Left hindlimb (tissue), 1 donor: Measurements from ENCODE around the gene GALNT9.

Experiments
- DNase-seq: peaks from one replicate; pipeline ENCODE4 v3.0.0-alpha.2; 2018

GALNT9 gene

DNA sequence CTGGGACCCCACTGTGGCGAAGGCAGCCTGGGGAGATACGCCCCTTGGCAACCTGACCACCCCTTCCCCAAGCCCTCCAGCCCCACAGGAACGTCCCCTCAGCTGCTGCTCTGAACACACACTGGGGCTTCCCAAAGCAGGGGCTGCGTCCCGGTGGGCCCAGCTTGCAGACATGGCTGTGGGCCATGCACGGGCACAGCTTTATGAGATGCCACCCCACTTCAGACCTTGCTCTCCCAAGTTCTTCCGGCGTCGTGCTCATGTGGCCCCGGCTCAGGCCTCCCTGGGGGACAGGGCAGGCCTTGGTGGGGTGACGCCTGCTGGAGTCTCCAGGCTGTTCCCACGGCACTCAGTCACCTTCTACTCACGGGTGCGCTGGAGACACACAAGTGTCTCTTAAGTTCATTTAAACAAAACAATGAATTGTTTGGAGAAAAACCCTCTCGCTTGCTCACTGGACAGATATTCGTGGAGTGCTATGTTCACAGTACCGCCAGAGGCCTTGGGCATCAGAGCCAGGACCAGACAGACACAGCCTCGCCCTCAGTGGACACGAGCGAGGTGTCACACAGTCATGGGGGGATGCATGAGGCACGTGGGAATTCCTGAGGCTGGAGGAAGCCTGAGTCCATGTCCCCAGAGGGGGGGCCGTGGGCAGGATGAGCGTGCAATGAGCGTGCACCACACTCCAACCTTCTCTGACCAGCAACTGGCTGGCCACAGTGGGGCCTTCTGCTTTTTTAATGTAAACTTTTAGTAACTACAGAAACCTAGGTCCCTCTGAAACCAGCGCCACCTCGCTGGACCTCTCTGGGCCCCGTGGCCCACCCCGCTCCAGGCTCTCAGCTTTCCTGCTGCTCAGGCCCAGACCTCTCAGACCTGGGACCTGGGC is 4.3 kb downstream of the GALNT9 start:
- DNase-seq: no peak

DNA sequence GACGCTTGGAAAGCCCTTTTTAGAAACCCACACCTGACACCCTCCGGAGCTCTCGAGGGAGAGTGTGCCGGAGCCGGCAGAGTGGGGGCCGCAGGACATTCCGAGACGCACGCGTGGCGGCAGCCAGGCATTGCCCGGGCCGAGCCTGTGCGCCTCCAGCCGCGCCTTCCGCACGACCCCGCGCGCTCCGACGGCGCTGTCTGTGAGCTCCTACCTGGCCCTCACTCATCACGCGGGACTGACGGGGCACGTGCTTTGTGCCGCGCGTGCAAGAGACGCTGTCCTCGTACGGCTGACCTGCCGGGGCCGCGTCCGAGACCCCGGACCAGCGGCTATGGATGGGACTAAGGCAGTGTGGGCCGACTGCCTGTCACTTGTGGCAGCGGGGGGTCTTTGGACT is 5.2 kb downstream of the GALNT9 start:
- DNase-seq: no peak

DNA sequence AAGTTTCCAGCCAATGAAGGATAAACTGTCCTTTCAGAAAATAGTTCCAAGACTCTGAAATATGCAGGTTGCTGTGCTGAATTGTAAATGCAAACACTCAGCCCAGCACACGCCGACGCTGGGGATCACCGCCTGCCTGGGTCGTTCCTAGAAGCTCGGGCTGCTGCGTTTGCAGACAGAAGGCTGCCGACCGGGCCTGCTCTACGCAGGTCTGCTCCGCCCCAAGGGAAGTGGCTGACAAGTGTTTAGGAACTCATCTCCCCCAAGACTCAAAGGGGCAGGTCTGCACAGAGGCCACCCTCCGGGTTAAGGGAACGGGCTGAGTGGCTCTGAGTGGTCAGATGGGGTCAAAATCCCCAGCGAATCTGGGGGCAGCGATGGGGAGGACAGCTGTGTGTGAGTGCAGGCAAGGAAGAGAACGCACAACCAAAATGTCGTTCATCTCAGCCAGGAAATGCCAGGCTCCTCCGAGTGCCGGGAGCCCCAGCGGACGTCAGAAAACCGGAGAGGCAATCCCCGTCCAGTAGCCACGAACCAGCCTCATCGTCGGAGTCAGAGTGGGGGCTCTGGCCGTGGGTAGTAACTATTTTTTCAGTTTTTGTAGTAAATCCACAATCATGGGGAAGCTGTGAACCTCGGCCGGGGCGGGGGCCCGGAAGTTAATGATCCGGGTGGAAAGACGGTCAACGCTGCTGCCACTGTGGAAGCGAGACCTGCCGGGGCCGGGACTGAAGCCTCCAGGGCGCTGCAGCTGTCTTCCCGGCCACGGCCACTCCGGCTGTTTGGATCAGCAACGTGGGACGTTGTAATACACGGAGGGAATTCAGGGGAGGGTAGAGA is 6.0 kb downstream of the GALNT9 start:
- DNase-seq: no peak

DNA sequence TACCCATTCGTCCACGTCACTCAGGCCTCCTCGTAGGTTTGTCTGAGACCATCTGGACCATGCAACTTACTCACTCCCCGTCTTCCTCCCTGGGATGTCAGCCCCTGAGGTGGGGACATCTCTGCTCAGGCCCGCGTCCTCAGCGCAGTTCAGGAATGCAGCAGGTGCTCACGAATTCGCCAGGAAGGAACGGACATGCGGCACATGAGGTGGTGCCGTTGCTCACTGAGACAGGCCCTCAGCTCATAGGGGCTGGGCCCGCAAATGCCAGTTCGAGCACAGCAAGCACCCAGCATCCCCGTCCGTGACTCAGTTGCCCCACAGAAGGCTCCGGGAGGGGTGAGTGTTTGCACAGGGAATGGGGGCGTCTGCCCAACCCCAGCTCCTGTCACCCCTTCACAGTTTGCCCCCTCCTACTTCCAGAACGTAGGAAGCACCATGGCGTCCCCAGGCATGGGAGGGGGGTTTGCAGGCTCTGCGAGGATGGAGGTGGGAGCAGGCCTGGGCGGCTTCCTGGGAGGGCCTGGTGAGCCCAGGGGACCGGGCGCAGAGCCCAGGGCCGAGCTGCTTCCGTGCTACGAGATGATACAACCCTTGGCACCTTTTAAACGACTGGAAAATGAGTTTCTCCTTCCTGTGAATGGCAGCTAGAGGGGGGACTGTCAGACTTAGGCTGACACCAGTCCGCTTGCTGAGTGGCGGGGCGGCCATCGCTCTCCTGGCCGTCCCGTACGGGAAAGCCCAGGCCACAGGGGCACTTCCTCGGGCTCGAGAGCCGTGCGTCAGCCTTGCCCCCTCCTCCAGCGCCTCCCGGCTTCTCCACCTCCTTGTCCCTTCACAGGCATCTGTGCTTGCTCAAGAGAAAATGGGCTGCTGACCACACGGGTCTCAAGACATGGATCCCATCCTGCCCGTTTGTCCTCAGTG is 6.9 kb downstream of the GALNT9 start:
- DNase-seq: no peak

DNA sequence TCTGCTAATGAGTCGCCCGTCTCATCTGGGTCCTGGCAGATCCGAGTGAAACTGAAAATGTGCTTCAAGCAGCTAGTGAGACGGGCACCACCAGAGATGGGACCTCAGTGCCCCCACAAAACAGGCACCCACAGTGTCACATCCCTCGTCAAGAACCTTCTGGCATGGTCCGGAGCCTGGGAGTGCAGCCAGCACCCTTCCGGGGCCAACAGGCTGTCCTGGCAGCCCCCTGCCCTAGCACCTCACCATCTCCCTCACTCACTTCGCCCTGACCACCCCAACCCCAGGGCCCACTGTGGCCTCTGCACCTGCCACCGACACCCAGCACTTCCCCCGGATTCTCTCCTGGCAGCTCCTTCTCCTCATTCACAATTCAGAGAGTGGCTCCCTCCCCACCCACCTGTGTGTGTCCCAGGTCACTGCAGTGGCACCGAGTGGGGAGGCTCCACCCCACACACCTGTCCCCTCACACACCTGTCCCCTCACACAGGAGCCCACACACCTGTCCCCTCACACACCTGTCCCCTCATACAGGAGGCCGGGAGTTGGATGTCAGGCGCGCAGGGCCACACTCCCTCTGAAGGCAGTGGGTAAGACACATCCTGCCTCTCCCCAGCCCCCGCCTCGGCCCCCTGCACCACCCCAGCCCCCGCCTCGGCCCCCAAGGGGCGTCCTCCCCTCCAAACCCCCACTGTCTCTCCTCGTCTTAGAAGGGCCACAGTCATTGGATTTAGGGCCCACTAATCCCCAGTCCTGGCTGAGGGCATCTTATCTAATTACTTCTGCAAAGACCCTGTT is 7.9 kb downstream of the GALNT9 start:
- no peak for DNase-seq

DNA sequence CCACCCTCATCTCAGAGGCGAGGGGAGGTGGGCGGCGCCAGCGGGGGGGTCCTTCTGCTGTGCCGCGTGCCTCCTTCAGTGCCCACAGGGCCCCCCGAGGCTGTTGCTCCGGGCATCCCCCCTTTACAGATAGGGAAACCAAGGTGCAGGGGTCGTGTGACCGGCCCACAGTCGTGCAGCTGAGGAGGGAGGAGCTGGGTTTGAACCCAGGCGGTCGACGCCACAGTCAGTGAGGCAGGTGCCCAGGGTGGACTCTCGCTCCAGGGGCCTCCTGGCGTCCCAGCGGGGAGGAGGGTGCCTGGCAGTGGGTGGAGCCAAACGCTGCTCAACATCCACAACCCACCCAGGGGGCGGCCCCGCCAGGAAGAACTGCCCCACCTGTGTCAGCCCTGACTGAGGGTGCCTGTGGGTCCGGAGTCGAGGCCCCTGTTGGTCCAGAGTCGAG is 8.6 kb downstream of the GALNT9 start:
- no peak for DNase-seq

DNA sequence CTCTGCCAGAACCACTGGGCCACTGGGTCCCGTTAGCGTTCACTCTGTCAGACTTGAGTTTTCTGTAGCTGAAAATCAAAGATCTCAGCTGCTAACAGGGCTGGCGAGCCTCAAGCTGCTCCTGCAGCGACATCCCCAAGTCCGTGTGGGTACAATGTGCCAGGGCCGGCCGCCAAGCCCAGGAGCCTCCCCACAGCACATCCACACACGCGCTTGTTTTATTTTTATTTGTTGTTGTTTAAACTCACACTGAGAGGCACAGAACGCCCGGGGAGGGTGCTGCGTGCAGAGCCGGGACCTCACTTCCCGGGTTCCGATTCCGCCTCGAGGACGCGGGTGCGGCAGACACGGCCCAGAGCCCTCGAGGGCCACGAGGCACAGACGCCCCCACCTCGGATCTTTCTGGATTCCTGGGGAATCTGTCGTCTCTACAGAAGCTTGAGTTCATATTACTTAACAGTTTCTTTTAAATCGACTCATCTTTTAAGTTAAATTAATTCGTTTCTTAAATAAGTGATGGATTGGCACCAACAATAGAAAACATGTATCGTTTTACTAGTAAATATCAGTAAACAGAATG is 9.3 kb downstream of the GALNT9 start:
- no peak for DNase-seq

DNA sequence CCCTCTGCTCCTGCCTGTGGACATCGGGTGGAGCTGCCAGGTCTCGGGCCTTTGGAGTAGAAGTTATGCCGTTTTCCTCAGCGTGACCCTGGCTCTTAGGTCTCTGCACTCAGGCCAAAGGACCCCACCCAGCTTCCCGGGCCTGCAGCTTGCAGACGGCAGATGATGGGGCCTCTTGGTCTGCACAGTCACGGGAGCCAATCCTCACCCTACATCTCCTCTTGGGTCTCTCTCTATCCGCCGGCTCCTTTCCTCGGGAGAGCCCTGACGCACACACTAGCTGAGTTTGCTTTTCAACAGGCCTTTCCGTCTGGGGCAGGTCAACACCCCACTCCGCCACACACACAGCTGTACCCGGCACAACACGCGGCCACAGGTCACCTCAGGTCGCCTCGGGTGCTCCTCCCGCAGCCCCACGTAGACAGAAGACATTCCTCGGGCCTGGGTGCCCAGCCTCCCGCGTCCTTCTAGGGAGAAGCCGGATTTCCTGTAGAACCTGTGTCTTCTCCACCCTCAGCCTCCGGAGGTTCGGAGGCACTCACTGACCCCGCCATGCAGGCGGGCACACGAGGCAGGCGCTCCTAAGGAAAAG is 9.9 kb downstream of the GALNT9 start:
- no peak for DNase-seq

DNA sequence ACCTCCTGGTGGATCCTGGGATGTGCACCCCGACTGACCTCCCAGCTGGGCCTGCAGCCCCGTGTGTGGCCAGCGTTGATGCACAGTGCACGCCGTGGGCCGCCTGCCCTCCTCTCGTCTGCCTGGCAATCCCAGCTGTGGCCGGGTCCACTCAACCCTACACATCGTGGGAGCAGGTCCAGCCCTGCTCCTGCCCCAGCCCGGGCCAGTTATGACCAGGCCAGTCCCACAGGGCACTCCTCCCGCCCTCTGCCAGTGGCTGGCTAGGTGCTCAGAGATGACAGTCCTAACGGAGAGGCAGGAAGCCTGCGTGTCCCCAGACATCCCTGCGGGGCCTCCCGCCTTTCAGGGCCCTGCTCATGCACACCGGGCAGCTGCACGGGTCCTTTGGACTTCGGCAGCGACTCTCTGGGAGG is 10.8 kb downstream of the GALNT9 start:
- no peak for DNase-seq

DNA sequence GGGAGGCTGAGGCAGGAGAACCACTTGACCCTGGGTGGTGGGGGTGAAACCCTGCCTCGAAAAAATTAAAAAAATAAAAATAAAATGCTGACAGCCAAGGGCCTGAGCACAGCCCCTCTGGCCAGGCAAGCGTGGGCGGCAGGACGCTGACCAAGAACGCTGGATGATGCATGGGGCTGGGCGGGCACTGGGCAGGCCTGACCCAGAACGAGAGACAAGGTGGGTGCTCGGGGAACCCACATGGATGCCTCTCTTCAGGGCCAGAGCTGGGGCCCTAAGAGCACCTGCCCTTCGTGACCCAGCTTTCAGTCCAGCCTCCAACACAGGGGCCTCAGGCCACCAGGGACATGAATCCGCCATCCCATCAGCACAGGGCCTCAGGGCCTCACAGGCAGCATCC is 11.3 kb downstream of the GALNT9 start:
- no peak for DNase-seq

DNA sequence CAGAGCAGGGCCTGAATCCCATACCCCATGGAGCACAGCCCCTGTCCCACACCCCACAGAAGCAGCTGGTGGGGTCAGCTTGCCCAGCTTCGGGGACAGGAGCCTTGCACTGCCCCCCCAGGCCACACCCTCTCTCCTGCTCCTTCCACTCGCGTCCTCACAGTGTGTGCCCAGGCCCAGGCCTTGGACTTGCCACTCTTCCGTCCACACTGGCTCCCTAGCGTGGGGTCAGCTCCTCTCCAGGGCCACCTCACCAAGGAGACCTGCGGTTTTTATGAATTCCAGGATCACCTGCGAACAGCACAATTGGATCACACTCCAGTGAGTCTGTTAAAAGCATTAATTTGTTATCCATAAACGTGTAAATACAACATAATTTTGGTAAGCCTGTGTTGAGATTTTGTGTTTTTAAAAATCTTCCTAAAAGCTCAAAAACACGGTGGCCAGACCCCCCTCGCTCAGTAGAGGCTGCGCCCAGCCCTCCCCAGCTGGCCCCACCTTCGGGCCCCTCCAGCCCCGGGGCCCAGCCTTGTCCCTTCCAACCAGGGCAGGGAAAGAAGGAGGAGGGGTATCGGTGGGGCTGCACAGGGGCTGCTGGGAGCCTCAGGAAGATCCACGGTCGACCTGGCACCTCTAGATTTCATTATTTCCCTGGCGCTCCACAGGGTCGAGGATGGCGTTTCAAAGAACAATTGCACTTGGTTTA is 12.0 kb downstream of the GALNT9 start:
- DNase-seq: no peak

DNA sequence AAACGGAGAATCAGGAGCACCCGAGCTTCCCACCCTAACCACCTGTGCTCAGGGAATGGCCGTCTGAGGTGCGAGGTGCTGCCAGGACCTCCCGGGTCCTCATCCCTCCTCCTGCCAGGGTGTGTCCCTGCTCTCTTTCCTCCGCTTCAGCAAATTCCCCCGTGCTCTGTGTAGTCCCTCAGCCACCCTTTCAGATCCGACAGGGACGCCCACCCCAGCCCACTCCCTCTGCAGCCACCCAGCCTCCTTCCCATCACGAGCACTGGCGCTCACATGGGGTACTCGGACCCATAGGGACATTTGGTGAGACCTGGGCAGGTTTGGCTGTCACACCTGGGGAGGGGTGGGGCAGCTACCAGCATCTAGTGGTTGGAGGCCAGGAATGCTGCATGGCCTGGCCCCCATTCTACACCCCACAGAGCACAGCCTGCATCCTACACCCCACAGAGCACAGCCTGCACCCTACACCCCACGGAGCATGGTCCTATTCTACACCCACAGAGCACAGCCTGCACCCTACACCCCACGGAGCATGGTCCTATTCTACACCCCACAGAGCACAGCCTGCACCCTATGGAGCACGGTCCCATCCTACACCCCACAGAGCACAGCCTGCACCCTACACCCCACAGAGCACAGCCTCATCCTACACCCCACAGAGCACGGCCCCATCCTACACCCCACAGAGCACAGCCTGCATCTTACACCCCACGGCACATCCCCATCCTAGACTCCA is 12.7 kb downstream of the GALNT9 start:
- no peak for DNase-seq

DNA sequence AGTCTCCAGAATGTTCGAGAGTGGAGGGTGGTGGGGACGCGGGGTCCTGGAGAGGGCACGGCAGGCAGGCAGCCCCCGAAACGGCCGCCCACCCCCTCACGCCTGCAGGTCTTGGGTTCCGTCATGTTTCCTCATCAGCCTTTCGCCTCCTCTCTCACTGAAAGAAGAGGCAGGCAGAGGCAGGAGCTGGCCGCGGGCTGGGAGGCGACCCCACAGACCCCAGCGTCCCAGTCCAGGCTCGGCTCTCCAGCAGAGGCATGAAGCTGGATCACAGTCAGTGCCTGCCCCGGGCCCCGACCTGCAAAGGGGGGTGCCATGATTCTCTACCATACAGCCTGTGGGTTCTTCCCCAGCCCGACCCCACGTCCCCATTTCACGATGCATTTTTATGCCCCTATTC is 13.4 kb downstream of the GALNT9 start:
- no peak for DNase-seq

DNA sequence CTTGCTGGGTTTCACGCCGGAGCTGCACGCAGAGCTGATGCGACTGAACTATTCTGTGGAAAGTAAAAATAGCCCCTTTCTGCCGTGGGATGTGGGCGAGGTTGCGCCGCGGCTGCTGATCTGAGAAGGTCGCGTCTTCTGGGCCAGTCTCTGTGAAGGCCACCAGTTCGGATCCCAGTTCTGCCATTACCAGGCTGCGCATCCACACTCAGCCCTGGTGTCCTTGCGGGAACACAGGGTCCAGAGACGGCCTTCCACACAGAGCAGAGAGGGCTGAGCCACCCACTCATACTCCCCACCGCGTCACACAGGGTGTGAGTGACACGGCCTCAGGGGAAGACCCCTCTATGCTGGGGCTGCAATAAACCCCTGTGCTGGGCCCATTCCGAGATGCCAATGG is 13.9 kb downstream of the GALNT9 start:
- DNase-seq: no peak

DNA sequence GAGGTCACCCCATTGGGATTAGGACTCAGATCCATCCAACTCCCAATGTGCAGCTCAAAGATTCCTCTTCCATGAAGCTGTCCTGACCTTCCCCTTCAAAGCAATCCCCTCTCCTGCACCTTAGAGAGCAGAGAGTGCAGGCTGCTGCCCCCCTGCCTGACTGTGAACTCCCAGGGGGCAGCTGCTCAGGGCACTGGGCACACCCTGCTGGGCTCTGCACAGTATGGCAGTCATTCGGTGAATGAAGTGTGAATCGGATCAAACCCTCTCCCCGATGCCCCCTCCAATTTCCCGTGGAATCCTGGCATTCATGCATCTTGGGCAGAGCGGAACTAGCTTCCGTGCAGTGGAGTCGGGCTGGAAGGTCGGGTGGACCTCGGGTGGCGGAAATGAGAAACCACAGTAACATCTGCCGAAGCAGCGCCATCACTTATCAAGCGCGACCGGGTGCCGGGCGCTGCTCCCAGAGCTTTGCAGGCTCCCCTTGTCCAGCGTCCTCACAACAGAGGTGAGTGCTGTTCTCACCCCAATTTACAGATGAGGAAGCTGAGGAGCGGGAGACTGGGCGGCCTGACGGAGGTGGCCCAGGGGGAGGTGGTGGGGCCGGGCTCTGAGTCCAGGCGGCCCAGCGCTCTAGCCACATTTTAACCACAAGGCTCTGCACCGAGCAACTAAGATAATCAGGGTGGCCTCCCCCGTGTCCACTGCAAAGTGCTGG is 14.7 kb downstream of the GALNT9 start:
- no peak for DNase-seq

DNA sequence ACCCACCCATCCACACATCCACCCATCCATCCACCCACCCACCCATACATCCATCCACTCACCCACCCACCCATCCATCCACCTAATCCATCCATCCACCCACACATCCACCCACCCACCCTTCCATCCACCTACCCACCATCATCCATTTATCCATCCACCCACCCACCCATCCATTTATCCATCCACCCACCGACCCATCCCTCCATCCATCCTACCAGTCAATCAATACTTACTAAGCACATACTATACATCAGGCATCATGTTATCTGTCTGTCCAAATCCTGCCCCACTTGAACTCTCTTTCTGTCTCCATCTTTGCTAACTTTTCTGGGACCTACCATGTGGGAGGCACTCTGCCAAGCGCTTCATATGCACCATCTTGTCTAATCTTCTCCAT is 15.4 kb downstream of the GALNT9 start:
- no peak for DNase-seq

DNA sequence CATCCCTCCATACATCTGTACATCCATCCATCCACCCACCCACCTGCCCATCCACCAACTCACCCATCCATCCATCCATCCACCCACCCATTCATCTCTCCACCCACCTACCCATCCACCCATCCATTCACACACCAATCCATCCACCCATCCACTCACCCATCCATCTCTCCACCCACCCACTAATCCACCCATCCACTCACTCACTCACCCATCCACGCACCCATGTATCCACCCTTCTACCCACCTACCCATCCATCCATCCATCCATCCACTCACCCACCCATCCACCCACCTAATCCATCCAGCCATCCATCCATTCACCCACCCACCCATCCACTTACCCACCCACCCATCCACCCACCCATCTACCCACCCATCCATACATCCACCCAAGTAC is 16.2 kb downstream of the GALNT9 start:
- no peak for DNase-seq

DNA sequence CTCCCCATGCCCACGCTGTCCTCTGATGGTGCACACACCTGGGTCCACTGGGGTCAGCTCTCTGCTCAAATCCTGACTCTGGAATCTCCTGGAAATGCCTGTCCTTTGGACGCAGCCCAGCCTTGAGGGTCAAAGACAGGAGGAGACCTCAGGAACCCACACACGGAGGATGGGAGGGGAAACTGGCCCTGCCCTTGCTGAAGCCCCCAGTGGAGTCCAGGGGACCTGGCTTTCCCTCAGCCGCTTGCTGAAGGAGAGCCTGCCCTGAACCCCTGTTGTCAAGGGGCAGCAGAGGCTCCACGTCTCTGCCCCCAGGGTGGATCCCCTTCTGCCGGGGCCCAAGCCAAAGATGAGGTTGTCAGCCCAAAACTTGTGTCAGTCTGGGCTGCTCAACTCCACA is 16.9 kb downstream of the GALNT9 start:
- no peak for DNase-seq
